NCI-H524 (cell line): ENCODE results near the gene RAB44.

Source experiments
- DNase-seq, 2 experiments: peaks; one replicate each; lab custom pipeline; 2025; lab: John Stamatoyannopoulos, UW

Gene RAB44

GRCh38 chr6:36769676-36770499, 72.3 kb downstream of the RAB44 start:
- no peak for DNase-seq

- DNase-seq, result peak in 1 of 2 experiments; percentile 25
Measured at GRCh38 chr6:36771145-36771544, 73.5 kb downstream of the RAB44 start.

GRCh38 chr6:36772397-36772796, 74.8 kb downstream of the RAB44 start:
- DNase-seq, result no peak

- peak; percentile 79 to 89 for DNase-seq
Measured at GRCh38 chr6:36774331-36774730, 76.7 kb downstream of the RAB44 start.

GRCh38 chr6:36776167-36776566, 78.5 kb downstream of the RAB44 start:
- no peak for DNase-seq

GRCh38 chr6:36777801-36778200, 80.2 kb downstream of the RAB44 start:
- no peak for DNase-seq

GRCh38 chr6:36779227-36779626, 81.6 kb downstream of the RAB44 start:
- DNase-seq, result no peak

- DNase-seq, result no peak
Measured at GRCh38 chr6:36780442-36781177, 83.0 kb downstream of the RAB44 start.

GRCh38 chr6:36781669-36782068, 84.0 kb downstream of the RAB44 start:
- DNase-seq, result no peak
